Peyer's patch (tissue), 4 donors: Measurements from ENCODE around the gene SLPI. TPM values are rescaled to one million over a fixed set of nuclear protein-coding genes. Genes with fewer than 3 reads are reported as not detected.

ENCODE experiments used
- DNase-seq, 3 donors: peaks; one replicate each; pipeline ENCODE4 v3.0.0-alpha.2; 2017 to 2019
- H3K27ac ChIP-seq, 4 donors: fragments of 200-600 bp; sonication (generic); one replicate each; pipeline ENCODE4 v1.5.1; 2016 to 2019
- H3K27me3 ChIP-seq, 2 donors: fragments of 200-600 bp; sonication (generic); one replicate each; pipeline ENCODE4 v1.5.1; 2019
- H3K36me3 ChIP-seq, 3 donors: fragments of 200-600 bp; sonication (generic); one replicate each; pipeline ENCODE4 v1.5.1; 2016 to 2019
- H3K4me1 ChIP-seq, 4 donors: fragments of 200-600 bp; sonication (generic); one replicate each; pipeline ENCODE4 v1.5.1; 2016 to 2019
- H3K4me3 ChIP-seq, 4 donors: fragments of 200-600 bp; sonication (generic); 1 replicate in 3 of 4; 2 replicates in 1 of 4; pipeline ENCODE4 v1.5.1; 2016 to 2019; ENCODE audit warnings: mild to moderate bottlenecking in 1 of 4
- H3K9me3 ChIP-seq, 4 donors: fragments of 200-600 bp; sonication (generic); one replicate each; pipeline ENCODE4 v1.5.1; 2016 to 2019; ENCODE audit warnings: mild to moderate bottlenecking in 1 of 4
- CTCF ChIP-seq, 6 experiments: fragments of 450-650 bp in 4 of 6; fragments of 200-600 bp in 2 of 6; sonication (generic) in 1 of 6; IDR thresholded peaks; one replicate each; pipeline ENCODE4 v1.5.1; 2017 to 2019; ENCODE audit warnings: antibody characterized with exemption in 6 of 6, mild to moderate bottlenecking in 3 of 6, moderate library complexity in 1 of 6
- POLR2A ChIP-seq, 2 donors: fragments of 450-650 bp; IDR thresholded peaks; one replicate each; pipeline ENCODE4 v1.5.1; 2017; ENCODE audit warnings: antibody characterized with exemption in 2 of 2, mild to moderate bottlenecking in 2 of 2, moderate library complexity in 2 of 2
- total RNA-seq, 4 donors: library from RNA; depleted of rRNA; stranded (reverse); fragments of >200 nt; gene quantifications; one replicate each; pipeline ENCODE4 v1.1.0, GENCODE V29; 2016

SLPI gene
- total RNA-seq, 4 donors from 2014 or later: 8.3 to 28.0 (median 17.8) TPM

GRCh38 chr20:45247865-45248264 is 6.5 kb downstream of the SLPI start:
- no peaks in the 10 kb centered on the region for H3K4me1 ChIP-seq
- no peaks in the 10 kb centered on the region for H3K36me3 ChIP-seq
- no peaks in the 10 kb centered on the region for H3K27me3 ChIP-seq
- no peak overlapping the region for H3K4me3 ChIP-seq
- H3K9me3 ChIP-seq: no peaks in the 10 kb centered on the region
- TF ChIP-seq CTCF (IDR thresholded peaks at IDR 0.05) (no peak), POLR2A (IDR thresholded peaks at IDR 0.05) (no peak)
- H3K27ac ChIP-seq: no peak overlapping the region
- no peak for DNase-seq

DNA sequence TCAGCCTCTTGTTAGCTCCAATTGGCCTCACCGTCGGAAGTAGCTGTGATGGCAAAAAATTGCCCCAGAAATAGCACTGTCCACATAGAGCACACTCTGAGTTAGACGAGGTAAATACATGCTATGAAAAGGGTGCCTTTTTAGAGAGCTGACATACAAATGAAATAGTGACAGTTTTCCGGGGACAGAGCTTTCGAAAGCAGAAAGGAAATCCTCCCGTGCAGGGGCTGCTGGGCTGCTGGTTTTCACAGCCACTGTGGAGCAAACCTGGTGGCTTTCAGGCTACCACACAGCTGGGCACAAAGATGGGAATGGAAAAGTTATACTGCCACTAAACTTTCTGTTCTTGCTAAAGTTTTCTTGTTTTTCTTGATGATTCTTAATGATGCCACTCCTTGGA is 8.3 kb downstream of the SLPI start:
- no peaks in the 10 kb centered on the region for H3K4me1 ChIP-seq
- H3K27me3 ChIP-seq: no peaks in the 10 kb centered on the region
- no peak for TF ChIP-seq CTCF (IDR thresholded peaks at IDR 0.05)
- TF ChIP-seq POLR2A (IDR thresholded peaks at IDR 0.05): no peak
- DNase-seq: no peak
- no peak overlapping the region for H3K4me3 ChIP-seq
- H3K9me3 ChIP-seq: no peaks in the 10 kb centered on the region
- no peak overlapping the region for H3K27ac ChIP-seq
- H3K36me3 ChIP-seq: no peaks in the 10 kb centered on the region

DNA sequence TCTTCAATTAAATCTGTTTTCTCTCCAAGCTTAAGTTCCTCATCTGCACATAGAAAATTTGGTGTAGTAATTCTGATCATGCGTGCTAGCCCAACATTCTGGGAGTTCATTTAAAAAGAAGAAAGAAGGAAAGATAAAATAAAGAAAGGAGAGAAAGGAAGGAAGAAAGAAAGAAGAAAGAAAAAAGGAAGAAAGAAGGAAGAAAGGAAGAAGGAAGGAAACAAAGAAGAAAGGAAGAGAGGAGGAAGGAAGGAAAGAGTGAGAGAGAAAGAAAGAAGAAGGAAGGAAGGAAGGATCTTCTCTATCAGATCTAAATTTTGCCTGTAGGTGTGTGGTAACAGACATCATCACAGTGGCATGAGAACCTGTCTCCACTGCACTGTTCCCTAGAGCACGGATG is 16.2 kb downstream of the SLPI start:
- DNase-seq: no peak
- Histone ChIP-seq H3K4me3 (no peak overlapping the region), H3K4me1 (no peaks in the 10 kb centered on the region), H3K36me3 (no peaks in the 10 kb centered on the region), H3K27me3 (no peaks in the 10 kb centered on the region), H3K9me3 (peaks cover 0 to 2% (median 0%) of the 10 kb centered on the region in 4 donors), H3K27ac (no peak overlapping the region)
- no peak for TF ChIP-seq CTCF (IDR thresholded peaks at IDR 0.05)
- TF ChIP-seq POLR2A (IDR thresholded peaks at IDR 0.05): no peak

- no peak for DNase-seq
- H3K27ac ChIP-seq: no peak overlapping the region
- no peaks in the 10 kb centered on the region for H3K36me3 ChIP-seq
- H3K4me3 ChIP-seq: no peak overlapping the region
- peaks cover 0 to 2% (median 0%) of the 10 kb centered on the region in 4 donors for H3K9me3 ChIP-seq
- H3K4me1 ChIP-seq: no peaks in the 10 kb centered on the region
- TF ChIP-seq CTCF (IDR thresholded peaks at IDR 0.05): peak in 2 of 6 experiments; percentile 20 to 24
- no peak for TF ChIP-seq POLR2A (IDR thresholded peaks at IDR 0.05)
- no peaks in the 10 kb centered on the region for H3K27me3 ChIP-seq
These were observed 18.4 kb downstream of the SLPI start for GRCh38 chr20:45235995-45236394.

DNA sequence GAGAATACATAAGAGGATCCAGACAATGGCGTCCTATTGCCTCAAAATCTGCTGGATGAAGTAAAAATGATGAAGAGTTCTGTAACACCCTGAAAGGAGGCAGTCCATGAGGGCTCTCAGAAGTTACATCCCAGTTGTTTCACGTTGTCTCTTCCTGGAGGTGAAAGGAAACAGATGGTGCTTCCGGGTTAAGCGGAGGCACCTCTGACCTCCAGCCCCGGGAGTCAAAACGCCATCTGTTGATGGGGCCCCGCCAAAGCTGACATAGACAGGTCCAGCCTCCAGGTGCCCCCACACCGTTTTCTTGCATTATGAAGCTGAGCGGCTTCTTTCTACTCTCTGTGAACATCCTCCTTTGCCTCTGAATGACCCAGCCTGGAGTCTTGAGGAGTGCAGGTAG is 23.7 kb downstream of the SLPI start:
- TF ChIP-seq POLR2A (IDR thresholded peaks at IDR 0.05) (no peak), CTCF (IDR thresholded peaks at IDR 0.05) (no peak)
- DNase-seq: no peak
- Histone ChIP-seq H3K27me3 (no peaks in the 10 kb centered on the region), H3K36me3 (no peaks in the 10 kb centered on the region), H3K4me3 (no peak overlapping the region), H3K27ac (no peak overlapping the region), H3K9me3 (peaks cover 0 to 2% (median 0%) of the 10 kb centered on the region in 4 donors), H3K4me1 (no peaks in the 10 kb centered on the region)
